Right atrium auricular region (tissue), 2 donors: Measurements from ENCODE around the gene SAP25. TPM values are rescaled to one million over a fixed set of nuclear protein-coding genes. Genes with fewer than 3 reads are reported as not detected.

Experiments
- DNase-seq: peaks from one replicate; pipeline ENCODE4 v3.0.0-alpha.2; 2019; ENCODE audit warnings: low spot score
- H3K27ac ChIP-seq, 2 donors: fragments of 200-600 bp; sonication (generic); 1 replicate in 1 of 2; 2 replicates in 1 of 2; pipeline ENCODE4 v1.5.1; 2016 to 2019
- H3K27me3 ChIP-seq, 2 donors: fragments of 200-600 bp; sonication (generic); one replicate each; pipeline versions ENCODE4 v1.5.1 to v1.6.0; 2017 to 2019
- H3K36me3 ChIP-seq: fragments of 200-600 bp; sonication (generic); one replicate; pipeline ENCODE4 v1.5.1; 2016
- H3K4me1 ChIP-seq, 2 donors: fragments of 200-600 bp; sonication (generic); one replicate each; pipeline versions ENCODE4 v1.5.1 to v1.6.0; 2017 to 2019
- H3K4me3 ChIP-seq, 2 donors: fragments of 200-600 bp; sonication (generic); 1 replicate in 1 of 2; 2 replicates in 1 of 2; pipeline ENCODE4 v1.5.1; 2017 to 2019; ENCODE audit warnings: mild to moderate bottlenecking in 1 of 2, moderate library complexity in 1 of 2
- H3K9me3 ChIP-seq, 2 donors: fragments of 200-600 bp; sonication (generic); one replicate each; pipeline ENCODE4 v1.5.1; 2019
- total RNA-seq, 2 donors: library from RNA; depleted of rRNA; stranded (reverse); fragments of >200 nt; gene quantifications; one replicate each; pipeline ENCODE4 v1.1.0, GENCODE V29; 2016
- TF ChIP-seq, protein P1 (sequence below), 2 donors: fragments of 200-600 bp; sonication (generic); IDR thresholded peaks; one replicate each; pipeline ENCODE4 v1.5.1; 2019; ENCODE audit warnings: antibody characterized with exemption in 2 of 2

SAP25 gene
- total RNA-seq, 2 donors from 2014 or later, result not detected

DNA sequence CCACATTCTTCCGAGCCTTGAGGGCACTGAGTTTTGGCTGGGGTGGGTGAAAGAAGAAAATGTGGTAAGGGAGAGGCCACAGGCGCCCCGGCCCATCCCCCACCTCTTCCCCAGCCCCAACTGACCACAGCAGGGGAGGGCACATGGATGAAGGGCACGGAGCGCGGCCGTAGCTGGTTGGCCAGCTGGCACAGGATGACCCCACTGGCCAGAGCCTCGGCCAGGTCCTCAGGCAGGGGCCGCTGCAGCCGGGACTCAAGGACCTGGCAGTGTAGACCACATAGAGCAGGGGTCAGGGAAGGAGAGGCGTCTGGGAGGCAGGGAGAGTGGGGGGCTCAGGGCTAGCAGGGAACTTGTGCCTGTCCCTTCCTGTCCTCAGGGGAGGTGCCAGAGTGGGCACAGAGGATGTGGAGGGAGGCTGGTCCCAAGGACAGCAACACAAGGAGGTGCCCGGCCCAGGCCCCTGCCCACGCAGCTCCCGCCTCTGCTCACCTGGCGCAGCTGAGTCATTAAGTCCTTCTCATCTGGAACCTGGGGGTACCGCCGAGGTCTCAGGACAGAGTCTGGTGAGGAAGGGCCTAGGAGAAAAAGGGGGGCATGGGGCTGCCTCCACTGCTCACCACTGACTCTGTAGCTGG, 2.2 kb upstream of the SAP25 start:
- no peak overlapping the region for H3K4me3 ChIP-seq
- peaks cover 68% of the 10 kb centered on the region for H3K36me3 ChIP-seq
- H3K27me3 ChIP-seq, result no peaks in the 10 kb centered on the region
- TF ChIP-seq, protein P1, sequence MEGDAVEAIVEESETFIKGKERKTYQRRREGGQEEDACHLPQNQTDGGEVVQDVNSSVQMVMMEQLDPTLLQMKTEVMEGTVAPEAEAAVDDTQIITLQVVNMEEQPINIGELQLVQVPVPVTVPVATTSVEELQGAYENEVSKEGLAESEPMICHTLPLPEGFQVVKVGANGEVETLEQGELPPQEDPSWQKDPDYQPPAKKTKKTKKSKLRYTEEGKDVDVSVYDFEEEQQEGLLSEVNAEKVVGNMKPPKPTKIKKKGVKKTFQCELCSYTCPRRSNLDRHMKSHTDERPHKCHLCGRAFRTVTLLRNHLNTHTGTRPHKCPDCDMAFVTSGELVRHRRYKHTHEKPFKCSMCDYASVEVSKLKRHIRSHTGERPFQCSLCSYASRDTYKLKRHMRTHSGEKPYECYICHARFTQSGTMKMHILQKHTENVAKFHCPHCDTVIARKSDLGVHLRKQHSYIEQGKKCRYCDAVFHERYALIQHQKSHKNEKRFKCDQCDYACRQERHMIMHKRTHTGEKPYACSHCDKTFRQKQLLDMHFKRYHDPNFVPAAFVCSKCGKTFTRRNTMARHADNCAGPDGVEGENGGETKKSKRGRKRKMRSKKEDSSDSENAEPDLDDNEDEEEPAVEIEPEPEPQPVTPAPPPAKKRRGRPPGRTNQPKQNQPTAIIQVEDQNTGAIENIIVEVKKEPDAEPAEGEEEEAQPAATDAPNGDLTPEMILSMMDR (IDR thresholded peaks at IDR 0.05), result no peak
- H3K27ac ChIP-seq, result no peak overlapping the region
- H3K9me3 ChIP-seq, result no peaks in the 10 kb centered on the region
- H3K4me1 ChIP-seq, result no peaks in the 10 kb centered on the region
- DNase-seq, result no peak

DNA sequence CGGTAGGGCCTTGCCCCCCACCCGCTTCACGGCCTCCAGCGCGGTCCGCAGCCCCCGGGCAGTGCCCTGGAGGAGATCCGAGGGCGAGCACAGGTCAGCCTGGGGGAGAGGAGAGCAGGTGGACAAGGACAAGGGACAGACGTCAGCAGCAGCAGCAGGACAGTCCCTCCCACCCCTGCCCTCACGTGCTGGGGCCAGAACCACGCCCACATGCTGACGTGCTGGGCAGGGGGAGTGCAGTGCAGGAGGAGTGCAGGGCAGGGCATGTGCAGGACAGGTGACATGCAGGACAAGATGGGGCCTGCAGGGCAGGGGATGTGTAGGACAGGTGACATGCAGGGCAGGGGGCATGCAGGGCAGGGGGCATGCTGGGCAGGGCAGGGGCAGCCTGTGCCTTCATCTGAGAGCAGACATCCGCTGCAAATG, 1.5 kb upstream of the SAP25 start:
- TF ChIP-seq, protein P1 (IDR thresholded peaks at IDR 0.05), result no peak
- DNase-seq, result no peak

DNA sequence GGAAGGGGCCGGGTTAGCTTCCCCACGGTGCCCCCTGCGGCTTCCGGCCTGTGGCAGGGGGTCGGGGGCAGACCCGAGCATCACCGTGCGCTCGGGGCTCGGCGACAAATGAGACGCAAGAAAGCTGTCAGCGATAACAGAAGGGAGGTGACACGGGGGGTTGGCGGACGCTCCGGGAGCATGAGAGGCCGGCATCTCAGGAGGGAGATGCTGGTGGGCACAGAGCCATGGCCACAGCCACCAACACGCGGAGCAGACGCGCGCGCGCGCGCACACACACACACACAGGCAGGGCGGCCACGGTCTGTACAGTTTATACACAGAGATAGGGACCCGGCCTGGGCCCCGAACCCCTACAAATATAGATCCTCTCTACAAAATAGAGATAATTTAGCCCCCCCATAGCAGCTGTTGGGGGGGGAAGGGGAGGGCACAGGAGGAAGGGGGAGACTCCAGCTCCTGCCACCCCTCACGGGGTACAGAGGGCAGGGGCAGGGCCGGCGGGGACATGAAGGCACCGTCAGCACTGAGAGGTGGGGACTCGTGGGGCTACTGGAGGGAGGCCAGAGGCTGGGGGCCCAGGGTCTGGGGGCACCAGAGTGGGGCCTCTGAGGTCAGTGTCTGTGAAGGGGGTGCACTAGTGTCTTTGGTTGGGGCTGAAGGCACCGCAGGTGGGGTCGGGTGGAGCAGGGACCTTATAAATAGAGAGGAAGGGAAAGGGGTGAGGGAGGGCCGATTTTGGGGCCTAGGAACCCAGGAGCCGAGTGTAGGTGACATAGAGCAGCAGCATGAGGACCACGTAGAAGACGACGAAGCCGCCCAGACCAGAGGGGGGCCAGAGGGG, 884 bp upstream of the SAP25 start:
- Histone ChIP-seq H3K4me3 (no peak overlapping the region), H3K27me3 (no peaks in the 10 kb centered on the region), H3K4me1 (peaks cover 0 to 10% of the 10 kb centered on the region in 2 donors), H3K9me3 (no peaks in the 10 kb centered on the region), H3K36me3 (peaks cover 56% of the 10 kb centered on the region), H3K27ac (no peak overlapping the region)
- TF ChIP-seq, protein P1 (IDR thresholded peaks at IDR 0.05), result no peak
- DNase-seq, result no peak

More for the DNA sequence above, 1.5 kb upstream of the SAP25 start:
- H3K27me3 ChIP-seq, result no peaks in the 10 kb centered on the region
- H3K9me3 ChIP-seq, result no peaks in the 10 kb centered on the region
- H3K36me3 ChIP-seq, result peaks cover 62% of the 10 kb centered on the region
- peaks cover 0 to 4% of the 10 kb centered on the region in 2 donors for H3K4me1 ChIP-seq
- H3K4me3 ChIP-seq, result no peak overlapping the region
- no peak overlapping the region for H3K27ac ChIP-seq

DNA sequence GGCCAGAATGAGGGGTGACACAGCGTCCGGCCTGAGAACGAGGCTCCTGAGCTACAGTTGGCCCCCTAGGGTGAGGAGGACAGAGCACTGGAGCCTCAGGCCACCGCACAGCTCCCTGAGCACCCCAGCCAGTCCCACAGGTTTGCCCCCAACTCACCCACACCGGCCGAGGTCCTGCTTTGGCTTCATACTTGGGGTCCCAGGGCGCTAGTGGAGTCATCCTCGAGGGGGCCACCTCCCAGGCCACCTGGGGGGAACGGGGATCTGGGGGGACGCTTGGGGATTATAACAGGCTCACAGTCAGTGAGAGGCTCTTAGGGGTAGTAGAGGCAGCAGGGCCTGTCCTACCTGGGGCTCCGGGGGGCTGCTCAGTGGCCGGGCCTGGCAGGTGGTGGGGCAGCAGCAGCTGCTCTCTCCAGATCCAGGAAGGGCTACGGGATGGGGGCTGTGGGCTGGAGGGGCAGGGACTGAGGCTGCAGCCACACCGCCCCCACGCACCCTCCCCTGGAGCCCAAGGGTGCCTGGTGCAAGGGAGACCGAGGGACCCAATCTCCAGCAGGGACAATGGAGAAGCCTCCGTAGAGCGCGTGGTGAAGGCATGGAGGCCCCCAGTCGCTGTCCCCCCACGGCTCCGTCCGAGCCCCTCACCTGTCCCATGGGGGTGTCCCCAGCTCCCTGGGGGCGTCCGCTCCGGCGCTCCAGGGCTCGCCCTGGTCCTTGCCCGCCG, 588 bp downstream of the SAP25 start:
- H3K9me3 ChIP-seq, result no peaks in the 10 kb centered on the region
- H3K4me1 ChIP-seq, result peaks cover 0 to 17% of the 10 kb centered on the region in 2 donors
- H3K36me3 ChIP-seq, result peaks cover 42% of the 10 kb centered on the region
- H3K4me3 ChIP-seq, result no peak overlapping the region
- DNase-seq, result no peak
- no peaks in the 10 kb centered on the region for H3K27me3 ChIP-seq
- no peak overlapping the region for H3K27ac ChIP-seq
- TF ChIP-seq, protein P1 (IDR thresholded peaks at IDR 0.05), result no peak

DNA sequence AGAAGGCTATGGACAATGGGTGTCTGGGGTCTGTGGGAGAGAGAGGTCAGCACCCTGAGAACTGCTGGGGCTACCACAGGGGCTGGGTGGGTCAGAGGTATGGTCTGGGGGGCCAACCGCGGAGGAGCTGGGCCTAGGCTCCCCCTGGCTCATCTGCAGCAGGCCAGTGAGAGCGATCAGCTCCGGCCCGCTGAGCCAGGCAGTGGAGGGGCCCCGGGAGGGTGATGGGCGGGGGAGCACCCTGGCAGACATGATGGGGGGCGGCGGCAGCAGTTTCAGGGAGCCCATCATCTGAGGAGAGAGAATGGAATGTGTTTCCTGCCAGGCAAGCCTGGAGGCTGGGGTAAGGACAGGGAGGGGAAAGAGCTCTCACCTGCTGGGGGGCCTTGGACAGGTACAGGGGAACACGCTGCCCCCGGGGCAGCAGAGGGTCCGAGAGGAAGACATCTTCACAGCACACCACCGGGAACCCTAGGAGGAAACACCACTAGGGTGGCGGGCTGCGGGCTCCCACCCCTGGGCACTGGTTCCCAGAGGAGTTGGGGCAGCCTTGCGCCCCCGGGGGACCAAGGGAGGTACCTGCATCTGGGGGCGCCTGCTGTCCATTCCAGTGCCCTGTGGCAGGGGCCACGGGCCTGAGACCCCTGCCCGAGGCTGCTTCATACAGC, 1.3 kb downstream of the SAP25 start:
- H3K4me3 ChIP-seq, result no peak overlapping the region
- H3K36me3 ChIP-seq, result peaks cover 35% of the 10 kb centered on the region
- H3K9me3 ChIP-seq, result no peaks in the 10 kb centered on the region
- TF ChIP-seq, protein P1 (IDR thresholded peaks at IDR 0.05), result no peak
- no peak for DNase-seq
- H3K27me3 ChIP-seq, result no peaks in the 10 kb centered on the region
- H3K4me1 ChIP-seq, result peaks cover 0 to 17% of the 10 kb centered on the region in 2 donors
- no peak overlapping the region for H3K27ac ChIP-seq
